Stomach (tissue), 9 donors: ENCODE results near the gene CPLX3. TPM values are rescaled to one million over a fixed set of nuclear protein-coding genes. Genes with fewer than 3 reads are reported as not detected.

Experiments
- DNase-seq, 2 donors: peaks; one replicate each; pipeline versions ENCODE4 v3.0.0 to v3.0.0-alpha.2; 2013 to 2019
- H3K27ac ChIP-seq, 5 donors: fragments of 200-600 bp in 4 of 5; sonication (generic) in 4 of 5; one replicate each; pipeline ENCODE4 v1.5.1; 2013 to 2019; ENCODE audit warnings: mild to moderate bottlenecking in 1 of 5, moderate library complexity in 1 of 5
- H3K27me3 ChIP-seq, 3 donors: fragments of 200-600 bp; sonication (generic); one replicate each; pipeline ENCODE4 v1.5.1; 2017 to 2019; ENCODE audit warnings: mixed run types in 1 of 3
- H3K36me3 ChIP-seq, 4 donors: fragments of 200-600 bp; sonication (generic); 1 replicate in 3 of 4; 2 replicates in 1 of 4; pipeline ENCODE4 v1.5.1; 2016 to 2019
- H3K4me1 ChIP-seq, 4 donors: fragments of 200-600 bp; sonication (generic); one replicate each; pipeline ENCODE4 v1.5.1; 2016 to 2019
- H3K4me3 ChIP-seq, 4 donors: fragments of 200-600 bp; sonication (generic) in 3 of 4; one replicate each; pipeline ENCODE4 v1.5.1; 2016 to 2019; ENCODE audit warnings: mild to moderate bottlenecking in 1 of 4
- H3K9me3 ChIP-seq, 4 donors: fragments of 200-600 bp; sonication (generic); one replicate each; pipeline ENCODE4 v1.5.1; 2016 to 2019
- CTCF ChIP-seq, 7 experiments: fragments of 450-650 bp in 4 of 7; fragments of 200-600 bp in 3 of 7; sonication (generic) in 3 of 7; IDR thresholded peaks; one replicate each; pipeline ENCODE4 v1.5.1; 2016 to 2019; ENCODE audit warnings: antibody characterized with exemption in 7 of 7, control low read depth in 2 of 7, mild to moderate bottlenecking in 1 of 7
- EP300 ChIP-seq: sonication (generic); formaldehyde crosslinking; IDR thresholded peaks from one replicate; pipeline ENCODE4 v1.6.1; 2017; ENCODE audit warnings: antibody characterized with exemption
- POLR2A ChIP-seq, 4 donors: fragments of 450-650 bp; IDR thresholded peaks; one replicate each; pipeline ENCODE4 v1.6.1; 2016; ENCODE audit warnings: antibody characterized with exemption in 4 of 4, control low read depth in 2 of 4, mild to moderate bottlenecking in 1 of 4, moderate library complexity in 1 of 4
- POLR2AphosphoS5 ChIP-seq, 3 donors: sonication (generic); formaldehyde crosslinking; IDR thresholded peaks; one replicate each; pipeline ENCODE4 v1.6.1; 2016; ENCODE audit warnings: antibody characterized with exemption in 3 of 3
- WGBS, 5 donors: extraction: QIAGEN DNeasy Blood & Tissue Kit in 3 of 5; methylation state at CpG; one replicate each; pipeline versions ENCODE4 v1.1.5 to v1.1.7; 2013 to 2018; 5-methylcytosine and 5-hydroxymethylcytosine counted together
- intact Hi-C: fragments of 100-400 bp; cut with DNase I; formaldehyde crosslinking; loops from one replicate; pipeline ENCODE4 v1.15.1; 2023; ENCODE audit warnings: low total_unique reads
- polyA plus RNA-seq, 3 donors: library from polyadenylated mRNA; stranded (reverse); fragments of 200-250 nt; gene quantifications; one replicate each; pipeline ENCODE4 v1.2.3, GENCODE V29; 2013
- total RNA-seq, 5 donors: library from RNA; depleted of rRNA; stranded (reverse); fragments of >200 nt; gene quantifications; one replicate each; pipeline versions ENCODE4 v1.1.0 to v1.2.3, GENCODE V29; 2014 to 2016
- donor health status: healthy with polysubstance abuse.
- donor health status: Bipolar disorder and iron deficiency.
- donor health status: healthy.

Gene CPLX3
- total and polyA plus RNA-seq, 8 donors: 0.61 to 57.8 (median 19.4) TPM; not detected in 4

DNA sequence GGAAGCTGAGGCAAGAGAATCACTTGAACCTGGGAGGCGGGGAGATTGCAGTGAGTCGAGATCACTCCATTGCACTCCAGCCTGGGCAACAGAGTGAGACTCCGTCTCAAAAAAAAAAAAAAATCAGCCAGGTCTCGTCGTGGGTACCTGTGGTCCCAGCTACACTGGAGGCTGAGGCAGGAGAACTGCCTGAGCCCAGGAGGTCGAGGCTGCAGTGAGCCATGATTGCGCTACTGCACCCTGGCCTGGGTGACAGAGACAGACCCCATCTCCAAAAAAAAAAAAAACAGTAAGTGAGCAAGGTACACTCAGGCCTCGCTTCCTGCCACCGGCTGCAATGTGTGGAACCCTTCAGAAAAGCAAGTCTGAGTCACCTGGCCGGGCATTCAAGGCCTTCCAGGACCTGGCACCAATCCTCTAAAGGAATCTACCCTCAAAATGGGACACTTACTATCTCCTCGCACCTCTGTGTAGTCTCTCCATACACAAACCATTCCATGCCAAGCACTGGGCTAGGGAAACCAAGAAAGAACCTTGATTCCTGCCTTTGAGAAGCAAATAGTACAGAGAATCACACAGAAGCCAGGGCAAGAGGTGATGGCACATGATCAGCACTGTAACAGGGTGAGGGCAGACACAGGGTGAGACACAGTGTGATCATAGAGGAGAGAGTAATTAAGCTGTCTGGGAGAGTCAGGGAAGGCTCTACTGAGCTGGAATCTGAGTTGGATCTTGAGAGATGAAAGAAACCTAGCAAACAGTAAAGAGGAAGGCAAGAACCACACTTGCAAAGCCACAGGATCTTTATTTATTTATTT lies 37.0 kb downstream of the CPLX3 start:
- H3K9me3 ChIP-seq: no peaks in the 10 kb centered on the region
- H3K4me3 ChIP-seq: no peak overlapping the region
- DNase-seq: no peak
- H3K4me1 ChIP-seq: peaks cover 50 to 74% (median 60%) of the 10 kb centered on the region in 4 donors
- no peak for TF ChIP-seq POLR2A (IDR thresholded peaks at IDR 0.05)
- TF ChIP-seq POLR2AphosphoS5 (IDR thresholded peaks at IDR 0.05): no peak
- no peak for TF ChIP-seq CTCF (IDR thresholded peaks at IDR 0.05)
- no peak for TF ChIP-seq EP300
- H3K27me3 ChIP-seq: no peaks in the 10 kb centered on the region
- peaks cover 0 to 13% (median 6%) of the 10 kb centered on the region in 4 donors for H3K36me3 ChIP-seq
- intact Hi-C loops: no loop called here
- peak overlapping the region in 4 of 5 donors; percentile 3 to 38 (median 20) for H3K27ac ChIP-seq
- WGBS, 5 donors: 73 to 82% (median 76%) methylated on average over 11 of the region's 11 CpGs

- intact Hi-C loops: no loop called here
- Histone ChIP-seq H3K27me3 (no peaks in the 10 kb centered on the region), H3K36me3 (peaks cover 0 to 13% (median 6%) of the 10 kb centered on the region in 4 donors), H3K27ac (peak overlapping the region in 1 of 5 donors; percentile 26), H3K4me3 (no peak overlapping the region), H3K4me1 (peaks cover 51 to 74% (median 60%) of the 10 kb centered on the region in 4 donors), H3K9me3 (no peaks in the 10 kb centered on the region)
- no peak for DNase-seq
- WGBS, 5 donors: 82 to 89% (median 87%) methylated on average over 6 of the region's 6 CpGs
- TF ChIP-seq CTCF (IDR thresholded peaks at IDR 0.05) (no peak), POLR2A (IDR thresholded peaks at IDR 0.05) (no peak), POLR2AphosphoS5 (IDR thresholded peaks at IDR 0.05) (no peak), EP300 (no peak)
Measured at GRCh38 chr15:74864296-74864695, 37.9 kb downstream of the CPLX3 start.

DNA sequence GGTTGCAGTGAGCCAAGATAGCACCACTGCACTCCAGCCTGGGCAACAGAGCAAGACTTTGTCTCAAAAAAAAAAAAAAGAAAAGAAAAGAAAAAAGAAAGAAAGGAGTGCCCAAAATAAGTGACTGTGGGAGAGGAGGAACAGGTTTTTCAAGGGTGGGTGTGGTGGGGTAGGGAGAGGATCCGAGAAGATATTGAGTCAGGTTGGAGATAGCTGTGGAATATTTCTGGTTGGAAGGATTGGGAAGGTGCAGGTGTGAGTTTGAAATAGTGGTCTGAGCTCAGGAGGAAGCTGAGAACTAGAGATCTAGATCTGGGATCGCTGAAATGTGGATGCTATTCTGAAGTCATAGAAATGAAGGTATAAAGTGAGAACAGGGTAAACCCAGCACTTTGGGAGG lies 38.9 kb downstream of the CPLX3 start:
- TF ChIP-seq POLR2A (IDR thresholded peaks at IDR 0.05) (no peak), POLR2AphosphoS5 (IDR thresholded peaks at IDR 0.05) (no peak), EP300 (no peak), CTCF (IDR thresholded peaks at IDR 0.05) (no peak)
- DNase-seq: no peak
- Histone ChIP-seq H3K4me3 (no peak overlapping the region), H3K36me3 (peaks cover 0 to 13% (median 6%) of the 10 kb centered on the region in 4 donors), H3K9me3 (no peaks in the 10 kb centered on the region), H3K27ac (peak overlapping the region in 2 of 5 donors; percentile 10 to 18), H3K4me1 (peaks cover 53 to 74% (median 61%) of the 10 kb centered on the region in 4 donors), H3K27me3 (no peaks in the 10 kb centered on the region)
- intact Hi-C loops: no loop called here
- WGBS, 5 donors: 46 to 80% (median 61%) methylated on average over 2 of the region's 2 CpGs

DNA sequence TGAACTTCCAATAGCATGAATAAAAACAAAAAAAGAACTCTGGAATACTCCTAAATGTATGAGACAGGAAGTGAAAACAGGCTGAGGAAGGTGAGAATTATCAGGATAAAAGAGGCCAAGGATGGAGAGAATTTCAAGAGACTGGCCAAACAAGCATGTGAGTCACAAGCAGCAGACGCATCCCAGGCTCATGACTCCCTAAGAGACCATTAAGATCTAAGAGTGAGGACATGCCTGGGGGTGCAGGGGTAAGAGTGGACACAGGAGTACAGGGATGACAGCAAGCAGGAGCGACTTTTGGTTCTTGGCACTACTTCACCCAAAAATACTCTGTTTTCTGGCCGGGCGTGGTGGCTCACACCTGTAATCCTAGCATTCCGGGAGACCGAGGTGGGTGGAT lies 39.7 kb downstream of the CPLX3 start:
- Histone ChIP-seq H3K27ac (peak overlapping the region in 3 of 5 donors; percentile 26 to 95 (median 94)), H3K4me1 (peaks cover 60 to 81% (median 69%) of the 10 kb centered on the region in 4 donors)
- no peak for DNase-seq

More for the DNA sequence above, 39.7 kb downstream of the CPLX3 start:
- WGBS, 5 donors: 71 to 82% (median 73%) methylated on average over 6 of the region's 6 CpGs
- no peaks in the 10 kb centered on the region for H3K27me3 ChIP-seq
- no peak for TF ChIP-seq EP300
- TF ChIP-seq POLR2A (IDR thresholded peaks at IDR 0.05): no peak
- no peak for TF ChIP-seq CTCF (IDR thresholded peaks at IDR 0.05)
- TF ChIP-seq POLR2AphosphoS5 (IDR thresholded peaks at IDR 0.05): peak in 1 of 3 donors; percentile 16
- intact Hi-C loops: no loop called here
- H3K9me3 ChIP-seq: no peaks in the 10 kb centered on the region
- H3K36me3 ChIP-seq: peaks cover 0 to 13% (median 6%) of the 10 kb centered on the region in 4 donors
- no peak overlapping the region for H3K4me3 ChIP-seq
